ENCODE data around the gene NMD3. TPM values are rescaled to one million over a fixed set of nuclear protein-coding genes. Genes with fewer than 3 reads are reported as not detected.

NMD3 gene
- total and polyA plus RNA-seq, 3 experiments from 2014 or later: 37.3 to 67.4 (median 66.6) TPM

DNA sequence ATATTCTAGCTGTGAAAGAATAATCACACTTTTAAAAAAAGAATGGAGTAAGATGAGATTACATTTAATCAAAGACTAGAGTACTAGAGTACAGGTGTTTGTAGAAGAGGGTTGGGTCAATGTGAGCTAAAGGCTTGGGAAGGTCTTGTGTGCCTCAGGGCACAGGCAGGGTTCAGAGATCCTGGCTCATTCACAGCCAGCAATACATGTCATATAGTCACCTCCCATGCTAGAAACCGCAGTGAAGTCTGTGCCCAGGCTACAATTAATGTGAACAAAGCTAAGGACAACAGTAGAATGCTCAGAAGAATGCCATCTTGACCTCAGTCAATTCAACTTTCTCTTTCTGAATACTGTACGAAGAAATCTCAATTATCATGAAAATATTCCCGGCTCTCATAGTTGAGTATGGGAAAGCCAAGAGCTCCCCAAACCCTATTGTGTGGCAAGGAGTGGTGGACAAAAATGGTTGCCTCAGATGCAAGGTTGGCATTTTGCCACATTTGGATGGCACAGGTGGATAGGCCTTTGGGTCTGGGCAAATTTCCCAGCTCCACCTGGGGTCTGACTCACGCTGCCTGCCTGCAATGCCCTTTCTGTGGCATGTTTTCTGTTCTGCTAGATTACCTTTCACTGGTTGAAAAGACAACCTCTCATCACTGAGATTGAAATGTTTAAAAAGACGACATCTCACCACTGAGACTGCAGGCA lies 70.2 kb downstream of the NMD3 start:
- Mint-ChIP-seq H3K27me3 (peaks cover 8 to 21% of the 10 kb centered on the region in 2 donors), H3K4me1 (no peaks in the 10 kb centered on the region), H3K9me3 (peaks cover 0 to 4% (median 0%) of the 10 kb centered on the region in 5 donors), H3K27ac (no peak overlapping the region), H3K4me3 (no peak overlapping the region), H3K36me3 (peaks cover 0 to 8% (median 0%) of the 10 kb centered on the region in 3 donors)
- Histone ChIP-seq H3K27me3 (ENCODE audit: insufficient read depth, low read length, poor library complexity, severe bottlenecking) (no peaks in the 10 kb centered on the region), H3K9me3 (ENCODE audit: low read length) (peaks cover under 1% of the 10 kb centered on the region), H3K4me3 (ENCODE audit: low read length) (no peak overlapping the region), H3K36me3 (ENCODE audit: insufficient read depth, low read length) (no peaks in the 10 kb centered on the region), H3K27ac (ENCODE audit: low read depth, low read length) (no peak overlapping the region), H3K4me1 (ENCODE audit: insufficient read depth, low read length) (no peaks in the 10 kb centered on the region)
- POLR2A ChIA-PET: no interaction called here
- CTCF ChIA-PET: interaction anchor here (1.4 kb wide), 1 partner anchor 14 kb away, joined by 3 read pairs; no protein-coding TSS in a partner anchor
- no peak for DNase-seq

- POLR2A ChIA-PET: no interaction called here
- no peak overlapping the region for H3K27ac Mint-ChIP-seq
- H3K27ac ChIP-seq (ENCODE audit: low read depth, low read length): no peak overlapping the region
- CTCF ChIA-PET: interaction anchor here (1.0 to 1.5 kb wide), 3 partner anchors 8 to 17 kb away, joined by 3 to 4 read pairs (median 3); no protein-coding TSS in a partner anchor
- no peaks in the 10 kb centered on the region for H3K4me1 ChIP-seq (ENCODE audit: insufficient read depth, low read length)
- H3K27me3 ChIP-seq (ENCODE audit: insufficient read depth, low read length, poor library complexity, severe bottlenecking): no peaks in the 10 kb centered on the region
- H3K36me3 ChIP-seq (ENCODE audit: insufficient read depth, low read length): no peaks in the 10 kb centered on the region
- peaks cover 8 to 21% of the 10 kb centered on the region in 2 donors for H3K27me3 Mint-ChIP-seq
- H3K4me1 Mint-ChIP-seq: no peaks in the 10 kb centered on the region
- no peak overlapping the region for H3K4me3 Mint-ChIP-seq
- H3K4me3 ChIP-seq (ENCODE audit: low read length): no peak overlapping the region
- H3K36me3 Mint-ChIP-seq: peaks cover 3 to 18% (median 4%) of the 10 kb centered on the region in 3 donors
- DNase-seq: no peak
- peaks cover 18 to 21% (median 18%) of the 10 kb centered on the region in 5 donors for H3K9me3 Mint-ChIP-seq
- H3K9me3 ChIP-seq (ENCODE audit: low read length): peaks cover 12% of the 10 kb centered on the region
These were observed 72.3 kb downstream of the NMD3 start for GRCh38 chr3:161293381-161293780.

GRCh38 chr3:161295325-161295724 lies 74.2 kb downstream of the NMD3 start:
- Mint-ChIP-seq H3K27ac (no peak overlapping the region), H3K9me3 (peaks cover 24 to 32% (median 28%) of the 10 kb centered on the region in 5 donors), H3K4me3 (no peak overlapping the region), H3K36me3 (peaks cover 3 to 29% (median 6%) of the 10 kb centered on the region in 3 donors), H3K4me1 (no peaks in the 10 kb centered on the region), H3K27me3 (peaks cover 11 to 19% of the 10 kb centered on the region in 2 donors)
- no peaks in the 10 kb centered on the region for H3K27me3 ChIP-seq (ENCODE audit: insufficient read depth, low read length, poor library complexity, severe bottlenecking)
- no peak for DNase-seq
- no peak overlapping the region for H3K4me3 ChIP-seq (ENCODE audit: low read length)
- no peaks in the 10 kb centered on the region for H3K4me1 ChIP-seq (ENCODE audit: insufficient read depth, low read length)
- ChIA-PET CTCF (no interaction called here), POLR2A (no interaction called here)
- no peak overlapping the region for H3K27ac ChIP-seq (ENCODE audit: low read depth, low read length)
- H3K9me3 ChIP-seq (ENCODE audit: low read length): peaks cover 18% of the 10 kb centered on the region
- no peaks in the 10 kb centered on the region for H3K36me3 ChIP-seq (ENCODE audit: insufficient read depth, low read length)

DNA sequence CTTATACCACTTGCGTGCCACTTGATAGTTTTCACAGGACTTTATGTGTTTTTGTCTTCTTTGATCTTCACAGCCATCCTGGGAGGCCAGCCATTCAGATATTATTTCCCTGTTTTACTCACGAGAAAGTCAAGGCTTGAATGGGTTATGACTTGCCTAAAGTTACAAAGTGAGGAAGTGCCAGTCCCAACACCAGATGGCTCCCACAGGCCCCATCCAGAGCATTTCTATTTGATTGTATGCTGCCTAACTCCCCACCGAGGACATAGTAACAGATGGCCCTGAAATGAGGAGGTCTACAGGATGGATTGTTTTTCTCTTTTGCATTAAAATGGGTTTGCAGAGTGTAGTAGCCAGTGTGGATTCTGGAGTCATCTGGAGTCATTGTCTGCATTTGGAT lies 75.7 kb downstream of the NMD3 start:
- Mint-ChIP-seq H3K36me3 (peaks cover 3 to 34% (median 6%) of the 10 kb centered on the region in 3 donors), H3K27me3 (peaks cover 13% of the 10 kb centered on the region in 2 donors), H3K4me3 (no peak overlapping the region), H3K27ac (no peak overlapping the region), H3K4me1 (no peaks in the 10 kb centered on the region), H3K9me3 (peaks cover 24 to 32% (median 30%) of the 10 kb centered on the region in 5 donors)
- no peaks in the 10 kb centered on the region for H3K27me3 ChIP-seq (ENCODE audit: insufficient read depth, low read length, poor library complexity, severe bottlenecking)
- H3K4me1 ChIP-seq (ENCODE audit: insufficient read depth, low read length): no peaks in the 10 kb centered on the region
- no peaks in the 10 kb centered on the region for H3K36me3 ChIP-seq (ENCODE audit: insufficient read depth, low read length)
- H3K4me3 ChIP-seq (ENCODE audit: low read length): no peak overlapping the region
- ChIA-PET POLR2A (no interaction called here), CTCF (no interaction called here)
- H3K9me3 ChIP-seq (ENCODE audit: low read length): peaks cover 18% of the 10 kb centered on the region
- no peak overlapping the region for H3K27ac ChIP-seq (ENCODE audit: low read depth, low read length)
- no peak for DNase-seq

Other genes with a start within 250 kb of the NMD3 start
- 1 to 10 TPM; 1.8 to 2.4 TPM for gene B3GALNT1, start 116.0 kb upstream of the NMD3 start, total RNA-seq
- gene B3GALNT1, start 116.0 kb upstream of the NMD3 start, polyA plus RNA-seq: 2.0 TPM
- not detected for gene SPTSSB, start 150.2 kb downstream of the NMD3 start, total RNA-seq
- 9.5 TPM for gene SPTSSB, start 150.2 kb downstream of the NMD3 start, polyA plus RNA-seq